Right renal pelvis (tissue), 4 donors: ENCODE data around the gene LSP1. TPM values are rescaled to one million over a fixed set of nuclear protein-coding genes. Genes with fewer than 3 reads are reported as not detected.

ENCODE experiments used
- DNase-seq, 4 donors: peaks; one replicate each; pipeline ENCODE4 v3.0.0-alpha.2; 2013; ENCODE audit warnings: low read depth in 4 of 4, low spot score in 3 of 4, missing footprints in 1 of 4
- polyA plus RNA-seq, 4 donors: library from polyadenylated mRNA; unstranded; fragments of 120-200 nt; gene quantifications; one replicate each; pipeline ENCODE4 v1.2.1, GENCODE V29; 2013; ENCODE audit not compliant: insufficient read length in 4 of 4

The LSP1 gene
- polyA plus RNA-seq, 4 donors = 5.0 to 8.9 (median 6.4) TPM

DNA sequence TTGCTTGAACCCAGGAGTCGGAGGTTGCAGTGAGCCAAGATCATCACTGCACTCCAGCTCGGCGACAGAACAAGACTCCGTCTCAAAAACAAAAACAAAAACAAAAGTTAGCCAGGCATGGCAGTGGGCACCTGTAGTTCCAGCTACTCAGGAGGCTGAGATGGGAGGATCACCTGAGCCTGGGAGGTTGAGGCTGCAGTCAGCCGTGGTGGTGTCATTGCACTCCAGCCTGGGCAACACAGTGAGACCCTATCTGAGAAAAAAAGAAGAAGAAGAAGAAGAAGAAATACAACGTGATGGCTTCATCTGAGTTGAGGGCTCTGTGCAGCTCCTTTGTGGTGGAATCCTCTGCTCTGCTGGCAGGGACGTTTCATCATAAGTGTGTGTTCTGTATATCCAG, 56.6 kb downstream of the LSP1 start:
- DNase-seq = no peak

- no peak for DNase-seq
Observed at GRCh38 chr11:1912289-1912878, 59.5 kb downstream of the LSP1 start.

GRCh38 chr11:1913271-1914060, 60.6 kb downstream of the LSP1 start:
- no peak for DNase-seq

DNA sequence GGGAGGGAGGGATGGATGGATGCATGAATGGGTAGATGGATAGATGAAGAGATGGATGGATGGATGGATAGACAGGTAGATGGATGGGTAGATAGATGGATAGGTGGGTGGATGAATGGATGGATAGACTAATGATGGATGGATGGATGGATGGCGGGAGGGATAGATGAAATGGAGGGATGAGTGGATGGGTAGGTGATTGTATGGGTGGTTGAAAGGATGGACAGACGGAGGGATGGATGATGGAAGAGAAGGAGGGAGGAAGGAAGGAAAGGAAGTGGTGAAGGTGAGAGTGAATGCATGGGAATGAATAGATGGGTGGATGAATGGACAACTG, 62.9 kb downstream of the LSP1 start:
- DNase-seq = no peak

- no peak for DNase-seq
Observed at GRCh38 chr11:1916132-1916985, 63.5 kb downstream of the LSP1 start.

- DNase-seq = no peak
Observed at GRCh38 chr11:1916986-1917522, 64.2 kb downstream of the LSP1 start.

DNA sequence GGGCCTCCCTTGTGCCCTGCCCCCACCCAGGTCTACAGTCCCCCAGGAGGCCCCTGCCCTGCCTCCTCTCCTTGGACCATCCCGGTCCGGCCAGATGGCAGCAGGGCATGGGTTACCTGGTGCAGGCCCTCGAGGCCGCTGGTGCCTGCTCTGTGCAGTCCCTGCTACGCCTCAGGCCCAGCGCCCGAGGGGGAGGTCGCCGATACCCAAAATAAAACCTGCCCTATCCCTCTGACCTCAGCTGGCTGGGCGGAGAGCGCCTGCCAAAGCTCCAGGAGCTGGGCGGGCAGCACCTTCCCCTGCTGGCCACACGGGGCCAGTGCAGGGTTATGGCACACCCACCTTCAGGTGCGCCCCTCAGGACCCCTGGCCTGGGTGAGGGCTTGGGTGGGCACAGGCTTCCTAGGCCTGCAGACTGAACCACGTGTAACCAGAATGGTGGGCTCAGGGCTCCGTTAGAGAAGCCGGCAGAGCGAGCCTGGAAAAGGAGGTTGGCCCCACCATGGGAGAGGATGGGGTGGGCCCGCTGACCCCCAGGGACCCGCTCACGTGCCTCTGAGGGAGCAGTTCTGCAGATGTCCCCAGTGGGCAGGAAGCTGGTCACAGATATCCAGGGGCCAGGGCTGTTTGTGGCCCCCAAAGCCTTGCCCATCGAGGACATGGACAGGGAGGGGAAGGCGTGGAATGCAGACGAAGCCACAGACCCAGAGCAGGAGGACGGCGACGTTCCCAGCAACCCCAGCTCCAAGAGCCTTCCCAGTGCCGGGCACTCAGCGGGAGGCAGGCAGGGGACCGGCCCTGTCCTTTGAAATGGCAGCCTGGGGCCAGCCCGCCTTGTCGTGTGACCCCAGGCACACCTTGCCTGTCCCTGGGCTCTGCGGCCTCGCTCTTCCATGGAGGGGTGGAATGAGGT, 64.9 kb downstream of the LSP1 start:
- no peak for DNase-seq

GRCh38 chr11:1918436-1919315, 65.8 kb downstream of the LSP1 start:
- DNase-seq = no peak

- no peak for DNase-seq
Observed at GRCh38 chr11:1919391-1920127, 66.7 kb downstream of the LSP1 start, which contains the start of gene TNNT3. TNNT3 (plus strand) TSS chr11:1919703; CDS start chr11:1922875, 3,172 bp downstream.

DNA sequence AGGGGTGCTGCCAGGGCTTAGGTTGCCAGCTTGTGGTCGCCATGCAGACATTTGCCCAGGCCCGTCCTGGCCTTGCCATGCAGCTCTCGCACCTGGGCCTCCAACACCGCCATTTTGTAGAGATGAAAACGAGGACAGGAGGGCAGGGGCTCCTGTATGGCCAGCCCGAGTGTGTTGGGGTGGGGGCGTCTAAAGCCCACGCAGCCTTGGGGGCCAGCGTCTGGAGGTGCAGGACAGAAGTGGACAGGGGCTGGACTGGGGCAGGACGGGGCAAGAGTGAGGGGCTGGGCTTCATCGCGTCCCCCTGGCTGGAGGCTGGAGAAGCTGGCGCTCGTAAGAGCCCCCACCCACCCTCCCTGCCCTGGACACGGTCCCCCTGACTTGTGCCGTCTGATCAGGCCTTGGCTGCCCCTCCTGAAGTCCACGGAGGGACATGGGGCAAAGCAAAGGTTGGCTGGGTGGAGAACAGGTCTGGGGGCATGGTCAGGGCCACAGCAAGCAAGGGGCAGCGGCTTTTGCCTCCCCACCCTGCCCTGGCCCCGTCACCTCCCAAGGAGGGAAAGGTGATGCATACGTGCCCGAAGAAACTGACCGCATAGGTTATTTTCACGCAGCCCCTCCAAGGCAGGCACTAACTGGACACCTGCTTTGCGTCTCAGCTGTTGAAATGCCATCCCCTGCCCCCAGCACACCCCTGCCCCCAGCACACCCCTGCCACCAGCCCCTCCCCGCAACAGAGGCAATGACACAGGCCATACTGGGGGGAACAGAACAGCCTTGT, 67.4 kb downstream of the LSP1 start:
- DNase-seq = no peak

DNA sequence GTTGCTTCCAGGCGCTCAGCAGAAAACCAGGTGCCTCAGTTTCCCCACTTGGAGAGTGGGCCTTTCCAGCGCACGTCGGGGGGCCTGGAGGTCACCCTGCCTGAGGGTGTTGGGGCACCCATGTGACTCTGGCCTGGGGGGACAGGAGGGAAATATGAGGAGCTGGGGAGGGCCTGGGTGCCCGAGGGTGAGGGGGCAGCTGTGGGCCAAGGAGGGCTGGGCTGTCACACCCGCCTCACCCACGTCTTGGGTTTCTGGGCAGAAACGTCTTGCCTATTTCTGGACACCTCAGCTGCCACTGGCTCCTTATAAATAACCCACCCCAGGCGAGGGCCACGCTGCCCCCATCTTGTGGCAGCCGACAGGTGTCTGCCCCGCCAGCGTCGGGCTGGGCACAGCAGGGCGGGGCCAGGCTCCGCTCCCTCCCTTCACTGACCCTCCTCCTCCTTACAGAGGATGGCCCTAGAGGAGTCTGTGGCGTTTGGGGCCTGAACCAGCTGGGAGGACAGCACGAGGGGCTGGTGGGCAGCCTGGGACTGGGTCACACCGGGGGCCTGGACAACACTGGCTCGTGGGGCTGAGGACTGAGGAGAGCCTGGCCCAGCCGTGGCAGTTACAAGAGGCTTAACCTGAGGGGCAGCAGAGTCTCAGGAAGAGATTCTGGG, 68.2 kb downstream of the LSP1 start:
- no peak for DNase-seq

GRCh38 chr11:1921574-1922141, 68.8 kb downstream of the LSP1 start:
- no peak for DNase-seq

DNA sequence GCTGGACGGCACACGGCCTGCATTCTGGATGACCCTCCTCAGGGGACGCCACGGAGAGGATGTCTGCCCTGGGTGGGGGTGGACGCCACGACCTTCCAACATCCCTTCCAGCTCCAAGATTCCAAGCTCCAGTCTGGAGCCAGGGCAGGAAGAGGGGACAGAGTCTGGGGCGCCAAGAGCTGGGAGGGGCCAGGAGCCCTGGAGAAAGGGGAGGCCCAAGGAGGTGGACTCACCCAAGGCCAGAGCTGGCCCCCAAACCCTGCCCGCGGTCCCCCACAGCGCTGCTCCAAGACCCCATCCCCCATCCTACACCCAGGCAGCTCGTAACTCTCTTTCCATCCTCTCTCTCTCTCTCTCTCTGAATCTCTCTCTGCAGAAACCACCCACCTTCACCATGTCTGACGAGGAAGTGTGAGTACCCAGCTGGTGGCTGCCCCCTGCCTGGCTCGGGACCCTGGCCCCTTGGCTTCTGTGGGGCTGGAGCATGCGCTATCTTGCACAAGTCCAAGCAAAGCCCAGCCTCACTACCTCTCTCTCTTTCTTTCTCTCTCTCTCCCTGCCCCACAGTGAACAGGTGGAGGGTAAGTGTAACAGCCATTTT, 69.7 kb downstream of the LSP1 start:
- no peak for DNase-seq

GRCh38 chr11:1923201-1923956, 70.5 kb downstream of the LSP1 start:
- DNase-seq = no peak

DNA sequence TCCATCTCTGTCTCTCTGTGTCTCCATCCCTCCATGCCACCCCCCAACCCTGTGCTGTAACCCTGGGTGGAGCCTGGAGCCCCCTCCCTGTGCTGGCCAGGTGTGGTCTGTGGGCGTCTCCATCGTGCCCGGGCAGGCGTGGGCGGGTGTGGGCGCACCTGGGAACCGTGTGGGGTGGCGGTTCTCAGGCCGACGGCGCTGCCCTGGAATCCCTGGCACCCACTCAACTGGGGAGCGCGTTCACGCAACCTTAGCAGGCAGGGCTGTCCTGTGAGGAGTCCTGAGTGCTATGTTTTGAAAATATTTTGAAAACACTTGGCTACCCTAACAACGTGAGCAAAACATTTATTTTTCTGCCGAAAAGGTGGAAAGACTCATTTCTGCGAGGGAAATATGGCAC, 71.3 kb downstream of the LSP1 start:
- DNase-seq = no peak
